Heart left ventricle (tissue), 13 donors: ENCODE measurements around the gene TXNDC9.

Source experiments
- CTCF ChIP-seq, 12 donors: fragments of 200-600 bp; sonication (generic) in 4 of 12; IDR thresholded peaks; one replicate each; pipeline versions ENCODE4 v1.5.0 to v1.8.0; 2018 to 2022; ENCODE audit warnings: antibody characterized with exemption in 12 of 12, mild to moderate bottlenecking in 5 of 12
- POLR2A ChIP-seq, 2 donors: fragments of 450-650 bp; IDR thresholded peaks; one replicate each; pipeline ENCODE4 v1.6.1; 2017; ENCODE audit warnings: antibody characterized with exemption in 2 of 2, mild to moderate bottlenecking in 2 of 2, moderate library complexity in 2 of 2
- donor health status: ischemic (EF 13 %, LVEDD 7.1; RV severe dilation, severe dysfunction).
- donor health status: DM: no; HTN: yes; CAD: no.
- donor health status: DM: no; HTN: no; CAD: no.
- donor health status: ischemic (EF 25% LVEDD 6.9; RV normal size, moderate dysfunction).
- donor health status: ischemic (EF 25% LVEDD 5.7; RV mildly dilated, moderate dysfunction).
- donor health status: ischemic (EF 35%, LVEDD 5.7; RV mildly dilated, moderate dysfunction).
- donor health status: nonischemic (EF 11% LVEDD 7.7; RV severe dilation, severe dysfunction).
- donor health status: DM: yes; HTN: yes; CAD: no.
- donor health status: PGD.
- donor health status: ischemic (EF 29% LVEDD 5.4; RV normal size, mild dysfunction).
- donor health status: nonischemic (EF 23%, LVEDD 6.1; RV moderate dilation, normal function).

- no peak for TF ChIP-seq CTCF (IDR thresholded peaks at IDR 0.05)
- TF ChIP-seq POLR2A (IDR thresholded peaks at IDR 0.05), result no peak
Measured at GRCh38 chr2:99342536-99342935, 6.4 kb upstream of the TXNDC9 start.
